Activated T-cell treated with anti-CD3 and anti-CD28 coated beads for 24 hours (primary cell): ENCODE results near the gene PPP4C.
"Not testable (repeated sequence)": the region's sequence is repeated elsewhere in the genome, so short reads cannot be mapped to it uniquely, and the experiment has no call there.

ENCODE experiments used
- DNase-seq: peaks from one replicate; pipeline ENCODE4 v3.0.0-alpha.2; 2020; ENCODE audit warnings: low read depth

Gene PPP4C

GRCh38 chr16:30125690-30126089, 49.9 kb downstream of the PPP4C start:
- not testable (repeated sequence) for DNase-seq

DNA sequence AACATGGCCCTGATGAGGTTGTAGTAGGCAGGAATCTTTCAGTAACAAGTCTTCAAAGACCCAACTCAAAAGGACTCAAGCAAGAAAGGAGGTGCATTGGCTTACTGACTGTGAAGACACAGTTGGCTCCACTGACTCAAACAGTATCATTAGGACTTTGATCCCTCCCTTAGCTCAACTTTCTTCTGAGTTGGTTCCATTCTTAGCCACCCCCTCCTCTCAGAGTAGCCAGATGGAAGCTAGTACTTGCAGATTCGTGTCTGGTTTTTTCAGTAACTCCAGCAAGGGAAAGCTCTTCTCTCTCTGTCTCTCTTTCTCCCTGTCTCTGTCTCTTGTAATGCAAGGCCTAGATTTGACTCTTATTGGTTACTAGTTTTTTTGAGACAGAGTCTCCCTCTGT, 52.2 kb downstream of the PPP4C start:
- no peak for DNase-seq

- no peak for DNase-seq
These were observed 56.2 kb downstream of the PPP4C start for GRCh38 chr16:30131869-30132475.

- DNase-seq, result no peak
These were observed 56.8 kb downstream of the PPP4C start for GRCh38 chr16:30132591-30132990.
